HepG2 (cell line): ENCODE results near the gene NXPE4. TPM values are rescaled to one million over a fixed set of nuclear protein-coding genes. Genes with fewer than 3 reads are reported as not detected.

Experiments
- ATAC-seq: fragments of 200-7000 bp; cut with Tn5 transposase; 3 replicates; pipeline ENCODE4 v1.9.1; 2020; ENCODE audit warnings: mild to moderate bottlenecking, moderate library complexity
- BruUV-seq: library from RNA; stranded (reverse); fragments of 400-500 nt; replicated peaks from 2 replicates; lab custom pipeline; 2021; lab: Mats Ljungman, UMichigan
- CTCF ChIA-PET: fragments of 300-600 bp; formaldehyde crosslinking; extraction: SDS; loops from one replicate; lab custom pipeline; 2021; ENCODE audit warnings: low total read pairs, inconsistent platforms, low intra/inter-chr PET ratio; lab: Yijun Ruan, JAX
- POLR2A ChIA-PET: fragments of 350-600 bp; sonication (Branson Sonifier 250); formaldehyde crosslinking; loops from one replicate; lab custom pipeline; 2020; ENCODE audit warnings: antibody characterized with exemption, inconsistent platforms; lab: Yijun Ruan, JAX
- DNase-seq: peaks from one replicate; pipeline ENCODE4 v3.0.0-alpha.2; 2015; ENCODE audit warnings: low spot score
- FAIRE-seq: peaks from 3 replicates; lab custom pipeline; 2011; peaks lifted over from hg19 to GRCh38; lab: Jason Lieb, UNC
- H2AFZ ChIP-seq: one replicate; pipeline ENCODE4 v1.6.1; 2011; ENCODE audit warnings: low read length, inconsistent platforms
- H3K27ac ChIP-seq: fragments of 300-600 bp; 3 replicates; pipeline ENCODE4 v1.8.0; 2011; ENCODE audit warnings: mixed run types, mild to moderate bottlenecking, mixed read lengths, low read length, inconsistent platforms; ENCODE audit not compliant: insufficient read depth; ENCODE audit errors: extremely low read length
- H3K27me3 ChIP-seq, 2 experiments: fragments of 200-600 bp in 1 of 2; 2 replicates in 1 of 2; 3 replicates in 1 of 2; pipeline versions ENCODE4 v1.6.0 to v1.8.0; 2011; ENCODE audit warnings: low read length in 2 of 2, mild to moderate bottlenecking in 2 of 2, moderate library complexity in 2 of 2, inconsistent platforms in 1 of 2; ENCODE audit not compliant: insufficient read depth in 2 of 2, control insufficient read depth in 1 of 2
- H3K36me3 ChIP-seq, 2 experiments: fragments of 200-600 bp in 1 of 2; replicated peaks in 1 of 2; 2 replicates in 1 of 2; 3 replicates in 1 of 2; pipeline versions ENCODE4 v1.5.1 to v1.8.0; 2011; ENCODE audit warnings: low read length in 2 of 2, inconsistent platforms in 1 of 2; ENCODE audit not compliant: insufficient read depth in 2 of 2, control insufficient read depth in 1 of 2
- H3K4me1 ChIP-seq: 2 replicates; pipeline ENCODE4 v1.5.1; 2012; ENCODE audit warnings: low read length, inconsistent platforms; ENCODE audit not compliant: insufficient read depth
- H3K4me2 ChIP-seq: 2 replicates; pipeline ENCODE4 v1.6.0; 2011; ENCODE audit warnings: low read depth, low read length, inconsistent platforms
- H3K4me3 ChIP-seq, 3 experiments: fragments of 200-600 bp in 1 of 3; sonication (generic), shearing (Covaris generic) in 1 of 3; replicated peaks in 1 of 3; 2 replicates each; pipeline ENCODE4 v1.5.1; 2011 to 2016; ENCODE audit warnings: low read length in 3 of 3, inconsistent platforms in 2 of 3, low read depth in 2 of 3, mild to moderate bottlenecking in 2 of 3, control low read depth in 1 of 3, mixed read lengths in 1 of 3; ENCODE audit not compliant: insufficient read depth in 1 of 3
- H3K79me2 ChIP-seq: one replicate; pipeline ENCODE4 v1.6.1; 2011; ENCODE audit warnings: low read length, inconsistent platforms; ENCODE audit not compliant: insufficient read depth
- H3K9ac ChIP-seq: 2 replicates; pipeline ENCODE4 v1.6.0; 2011; ENCODE audit warnings: mild to moderate bottlenecking, low read depth, low read length, inconsistent platforms; ENCODE audit not compliant: insufficient read depth
- H3K9me3 ChIP-seq: 2 replicates; pipeline ENCODE4 v1.5.1; 2012; ENCODE audit warnings: mild to moderate bottlenecking, low read length
- H4K20me1 ChIP-seq: 2 replicates; pipeline ENCODE4 v1.6.0; 2011; ENCODE audit warnings: inconsistent platforms, mild to moderate bottlenecking, low read length, moderate library complexity; ENCODE audit not compliant: insufficient read depth
- KLF15 ChIP-seq: sonication (generic); formaldehyde crosslinking; IDR thresholded peaks from 2 replicates; pipeline ENCODE4 v1.8.1; 2023; ENCODE audit warnings: borderline replicate concordance, mild to moderate bottlenecking, inconsistent platforms, missing genetic modification reagents, mixed read lengths
- ZFP36L2 ChIP-seq: sonication (generic); formaldehyde crosslinking; IDR thresholded peaks from 2 replicates; pipeline ENCODE4 v1.4.0; 2020; ENCODE audit warnings: missing genetic modification reagents
- ZNF337 ChIP-seq: sonication (generic); formaldehyde crosslinking; IDR thresholded peaks from 2 replicates; pipeline ENCODE4 v1.5.1; 2020; ENCODE audit warnings: missing genetic modification reagents, low read depth, mild to moderate bottlenecking, borderline replicate concordance
- ZNF44 ChIP-seq: sonication (generic); formaldehyde crosslinking; IDR thresholded peaks from 2 replicates; pipeline ENCODE4 v1.5.1; 2020; ENCODE audit warnings: mild to moderate bottlenecking, missing genetic modification reagents
- ZNF574 ChIP-seq: sonication (generic); formaldehyde crosslinking; IDR thresholded peaks from 2 replicates; pipeline ENCODE4 v1.4.0; 2020; ENCODE audit warnings: missing genetic modification reagents
- WGBS: methylation state at CpG from one replicate; pipeline ENCODE4 v1.1.6; 2017; ENCODE audit warnings: low lambda C conversion rate; 5-methylcytosine and 5-hydroxymethylcytosine counted together
- in situ Hi-C: cut with HindIII; loops from 2 replicates; pipeline ENCODE4 v1.10.0; 2017; ENCODE audit warnings: low pct_unique_long_range_greater_than_20kb; ENCODE audit not compliant: extremely low pct_ligation_motif_present
- intact Hi-C: fragments of 100-400 bp; cut with micrococcal nuclease; formaldehyde crosslinking; loops from one replicate; pipeline ENCODE4 v1.10.0; 2022; ENCODE audit not compliant: unreplicated experiment
- polyA plus RNA-seq, 8 experiments: library from polyadenylated mRNA; depleted of rRNA in 3 of 8; stranded (reverse) in 7 of 8; unstranded in 1 of 8; fragments of >200 nt; fragmentation: Illumina TruSeq in 4 of 8; extraction: Trizol in 4 of 8; gene quantifications; 2 replicates each; pipeline versions ENCODE4 v1.2.1 to v1.2.3, GENCODE V29; 2011 to 2016; ENCODE audit warnings: low read depth in 4 of 8, missing spikeins in 1 of 8, mixed read lengths in 1 of 8; ENCODE audit not compliant: insufficient read depth in 1 of 8
- total RNA-seq, 5 experiments: library from RNA; depleted of rRNA; stranded (reverse); fragments of >200 nt; fragmentation: Illumina TruSeq; extraction: Trizol; gene quantifications; 2 replicates each; pipeline ENCODE4 v1.2.3, GENCODE V29; 2016; ENCODE audit warnings: low read depth in 1 of 5
- TF ChIP-seq, protein P1 (sequence below): sonication (generic); formaldehyde crosslinking; IDR thresholded peaks from 2 replicates; pipeline ENCODE4 v1.4.0; 2020; ENCODE audit warnings: missing genetic modification reagents
- TF ChIP-seq, protein P2 (sequence below): fragments of 450-650 bp; IDR thresholded peaks from 2 replicates; pipeline ENCODE4 v1.6.1; 2016

Gene NXPE4
- total and polyA plus RNA-seq, 2 of the 13 experiments (the other 11 are each of a cell fraction or from before 2014, with no cell fraction given) = not detected

DNA sequence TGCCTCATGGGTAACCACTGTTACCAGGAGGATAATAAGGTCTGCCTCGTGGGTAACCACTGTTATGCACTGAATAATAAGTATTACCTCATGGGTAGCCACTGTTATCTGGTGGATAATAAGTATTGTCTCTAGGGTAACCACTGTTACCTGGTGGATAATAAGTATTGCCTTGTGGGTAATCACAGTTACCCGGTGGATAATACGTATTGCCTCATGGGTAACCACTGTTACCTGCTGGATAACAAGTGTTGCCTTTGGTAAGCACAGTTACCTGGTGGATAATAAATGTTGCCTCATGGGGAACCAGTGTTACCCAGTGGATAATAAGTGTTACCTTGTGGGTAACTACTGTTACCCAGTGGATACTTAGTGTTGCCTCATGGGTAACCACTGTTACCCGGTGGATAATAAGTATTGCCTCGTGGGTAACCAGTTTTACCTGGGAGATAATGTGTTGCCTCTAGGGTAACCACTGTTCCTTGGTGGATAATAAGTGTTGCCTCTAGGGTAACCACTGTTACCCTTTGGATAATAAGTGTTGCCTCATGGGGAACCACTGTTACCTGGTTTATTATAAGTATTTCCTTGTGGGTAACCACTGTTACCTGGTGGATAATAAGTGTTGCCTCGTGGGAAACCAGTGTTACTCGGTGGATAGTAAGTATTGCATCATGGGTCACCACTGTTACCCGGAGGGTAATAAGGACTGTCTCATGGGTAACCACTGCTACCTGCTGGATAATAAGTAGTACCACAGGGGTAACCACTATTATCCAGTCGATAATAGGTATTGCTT, 10.6 kb upstream of the NXPE4 start:
- FAIRE-seq = no peak
- ChIA-PET POLR2A (no interaction called here), CTCF (no interaction called here)
- in situ Hi-C loops = no loop called here
- Histone ChIP-seq H2AFZ (no peak overlapping the region), H3K9ac (no peak overlapping the region), H3K4me1 (no peaks in the 10 kb centered on the region), H3K27me3 (no peaks in the 10 kb centered on the region), H3K36me3 (no peaks in the 10 kb centered on the region), H3K79me2 (no peaks in the 10 kb centered on the region), H3K9me3 (peaks cover 74% of the 10 kb centered on the region), H3K4me3 (no peak overlapping the region), H3K4me2 (no peak overlapping the region), H3K27ac (no peak overlapping the region), H4K20me1 (no peaks in the 10 kb centered on the region)
- DNase-seq = no peak
- BruUV-seq = no TSS peak
- intact Hi-C loops = no loop called here
- TF ChIP-seq ZNF337 (CRISPR knock-in tag) (no peak), ZNF44 (CRISPR knock-in tag) (no peak)
- TF ChIP-seq, protein P1, sequence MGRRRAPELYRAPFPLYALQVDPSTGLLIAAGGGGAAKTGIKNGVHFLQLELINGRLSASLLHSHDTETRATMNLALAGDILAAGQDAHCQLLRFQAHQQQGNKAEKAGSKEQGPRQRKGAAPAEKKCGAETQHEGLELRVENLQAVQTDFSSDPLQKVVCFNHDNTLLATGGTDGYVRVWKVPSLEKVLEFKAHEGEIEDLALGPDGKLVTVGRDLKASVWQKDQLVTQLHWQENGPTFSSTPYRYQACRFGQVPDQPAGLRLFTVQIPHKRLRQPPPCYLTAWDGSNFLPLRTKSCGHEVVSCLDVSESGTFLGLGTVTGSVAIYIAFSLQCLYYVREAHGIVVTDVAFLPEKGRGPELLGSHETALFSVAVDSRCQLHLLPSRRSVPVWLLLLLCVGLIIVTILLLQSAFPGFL = no peak
- TF ChIP-seq, protein P2, sequence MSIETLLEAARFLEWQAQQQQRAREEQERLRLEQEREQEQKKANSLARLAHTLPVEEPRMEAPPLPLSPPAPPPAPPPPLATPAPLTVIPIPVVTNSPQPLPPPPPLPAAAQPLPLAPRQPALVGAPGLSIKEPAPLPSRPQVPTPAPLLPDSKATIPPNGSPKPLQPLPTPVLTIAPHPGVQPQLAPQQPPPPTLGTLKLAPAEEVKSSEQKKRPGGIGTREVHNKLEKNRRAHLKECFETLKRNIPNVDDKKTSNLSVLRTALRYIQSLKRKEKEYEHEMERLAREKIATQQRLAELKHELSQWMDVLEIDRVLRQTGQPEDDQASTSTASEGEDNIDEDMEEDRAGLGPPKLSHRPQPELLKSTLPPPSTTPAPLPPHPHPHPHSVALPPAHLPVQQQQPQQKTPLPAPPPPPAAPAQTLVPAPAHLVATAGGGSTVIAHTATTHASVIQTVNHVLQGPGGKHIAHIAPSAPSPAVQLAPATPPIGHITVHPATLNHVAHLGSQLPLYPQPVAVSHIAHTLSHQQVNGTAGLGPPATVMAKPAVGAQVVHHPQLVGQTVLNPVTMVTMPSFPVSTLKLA = peak; percentile 21; the same call in 1 of the 2 replicates
- WGBS = 9% methylated on average over 9 of the region's 9 CpGs
- no peak for ATAC-seq

DNA sequence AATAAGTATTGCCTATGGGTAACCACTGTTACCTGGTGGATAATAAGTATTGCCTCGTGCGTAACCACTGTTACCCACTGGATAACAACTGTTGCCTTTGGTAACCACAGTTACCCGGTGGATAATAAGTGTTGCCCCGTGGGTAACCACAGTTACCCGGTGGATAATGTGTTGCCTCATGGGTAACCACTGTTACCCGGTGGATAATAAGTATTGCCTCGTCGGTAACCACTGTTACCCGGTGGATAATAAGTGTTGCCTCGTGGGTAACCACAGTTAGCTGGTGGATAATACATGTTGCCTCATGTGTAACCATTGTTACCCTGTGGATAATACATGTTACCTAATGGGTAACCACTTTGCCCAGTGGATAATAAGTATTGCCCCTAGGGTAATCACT, 9.8 kb upstream of the NXPE4 start:
- in situ Hi-C loops (no loop called here), intact Hi-C loops (no loop called here)
- CTCF ChIA-PET = no interaction called here
- H3K9ac ChIP-seq = no peak overlapping the region
- H3K79me2 ChIP-seq = no peaks in the 10 kb centered on the region
- no peak overlapping the region for H3K27ac ChIP-seq
- BruUV-seq = no TSS peak
- POLR2A ChIA-PET = no interaction called here
- H3K9me3 ChIP-seq = peaks cover 66% of the 10 kb centered on the region
- TF ChIP-seq ZNF574 (CRISPR knock-in tag) = no peak
- no peak for TF ChIP-seq ZFP36L2 (CRISPR knock-in tag)
- TF ChIP-seq KLF15 (CRISPR knock-in tag) = no peak
- H2AFZ ChIP-seq = no peak overlapping the region
- no peak overlapping the region for H3K4me3 ChIP-seq
- DNase-seq (no peak), ATAC-seq (no peak), FAIRE-seq (no peak)
- WGBS = 12% methylated on average over 6 of the region's 10 CpGs
- H3K4me1 ChIP-seq = no peaks in the 10 kb centered on the region
- no peak overlapping the region for H3K4me2 ChIP-seq
- H3K27me3 ChIP-seq = no peaks in the 10 kb centered on the region
- H3K36me3 ChIP-seq = no peaks in the 10 kb centered on the region
- no peaks in the 10 kb centered on the region for H4K20me1 ChIP-seq
